ENCODE measurements around the gene E2F1. TPM values are rescaled to one million over a fixed set of nuclear protein-coding genes. Genes with fewer than 3 reads are reported as not detected.

Gene E2F1
- total RNA-seq, 4 donors from 2014 or later = 1.8 to 5.0 (median 2.9) TPM

DNA sequence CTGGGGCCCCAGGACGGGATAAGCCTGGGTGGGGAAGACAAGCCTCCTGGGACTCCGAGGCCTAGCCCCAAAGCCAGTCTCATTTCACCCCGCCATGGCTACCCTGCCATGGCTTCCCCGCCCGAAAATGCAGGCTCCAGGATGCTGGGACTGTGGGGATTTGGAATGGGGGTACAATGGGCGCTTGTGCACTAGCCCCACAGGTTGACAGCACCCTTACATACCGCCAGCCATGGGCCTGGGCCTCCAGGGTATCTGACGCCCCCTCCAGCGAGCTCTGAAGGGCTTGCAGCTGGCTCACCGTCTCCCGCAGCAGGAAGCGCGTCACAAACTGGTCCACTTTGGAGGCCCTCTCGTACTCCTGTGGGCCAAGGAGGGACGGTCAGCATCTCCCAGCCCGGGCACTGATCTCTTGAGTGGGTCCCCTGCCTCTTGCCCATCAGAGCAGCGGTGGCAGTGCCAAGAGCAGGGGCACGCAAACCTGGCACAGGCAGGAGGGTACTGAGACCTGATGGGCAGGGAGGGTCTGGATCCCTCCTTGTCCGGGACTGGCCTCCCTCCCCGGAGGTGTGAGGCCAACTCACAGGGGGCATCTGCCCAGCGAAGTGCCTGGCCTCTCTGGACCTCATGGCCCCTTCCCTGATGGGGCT, 26.0 kb downstream of the E2F1 start:
- Histone ChIP-seq H3K27me3 (no peaks in the 10 kb centered on the region), H3K36me3 (peaks cover 12 to 47% (median 38%) of the 10 kb centered on the region in 4 donors), H3K27ac (replicated peaks in 1 of 4) (no peak overlapping the region), H3K4me3 (no peak overlapping the region), H3K9me3 (no peaks in the 10 kb centered on the region), H3K4me1 (peaks cover 18 to 25% (median 22%) of the 10 kb centered on the region in 4 donors)
- WGBS = 88% methylated on average over 16 of the region's 21 CpGs
- intact Hi-C loops (cut with DNase I) = no loop called here
- no peak for DNase-seq (ENCODE audit: extremely low spot score)
- TF ChIP-seq, protein P1, sequence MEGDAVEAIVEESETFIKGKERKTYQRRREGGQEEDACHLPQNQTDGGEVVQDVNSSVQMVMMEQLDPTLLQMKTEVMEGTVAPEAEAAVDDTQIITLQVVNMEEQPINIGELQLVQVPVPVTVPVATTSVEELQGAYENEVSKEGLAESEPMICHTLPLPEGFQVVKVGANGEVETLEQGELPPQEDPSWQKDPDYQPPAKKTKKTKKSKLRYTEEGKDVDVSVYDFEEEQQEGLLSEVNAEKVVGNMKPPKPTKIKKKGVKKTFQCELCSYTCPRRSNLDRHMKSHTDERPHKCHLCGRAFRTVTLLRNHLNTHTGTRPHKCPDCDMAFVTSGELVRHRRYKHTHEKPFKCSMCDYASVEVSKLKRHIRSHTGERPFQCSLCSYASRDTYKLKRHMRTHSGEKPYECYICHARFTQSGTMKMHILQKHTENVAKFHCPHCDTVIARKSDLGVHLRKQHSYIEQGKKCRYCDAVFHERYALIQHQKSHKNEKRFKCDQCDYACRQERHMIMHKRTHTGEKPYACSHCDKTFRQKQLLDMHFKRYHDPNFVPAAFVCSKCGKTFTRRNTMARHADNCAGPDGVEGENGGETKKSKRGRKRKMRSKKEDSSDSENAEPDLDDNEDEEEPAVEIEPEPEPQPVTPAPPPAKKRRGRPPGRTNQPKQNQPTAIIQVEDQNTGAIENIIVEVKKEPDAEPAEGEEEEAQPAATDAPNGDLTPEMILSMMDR (IDR thresholded peaks at IDR 0.05) = no peak
- TF ChIP-seq POLR2AphosphoS5 (IDR thresholded peaks at IDR 0.05) = no peak
- no peak for TF ChIP-seq EP300 (IDR thresholded peaks at IDR 0.05)
- no peak for TF ChIP-seq POLR2A (IDR thresholded peaks at IDR 0.05; ENCODE audit: low read depth)

DNA sequence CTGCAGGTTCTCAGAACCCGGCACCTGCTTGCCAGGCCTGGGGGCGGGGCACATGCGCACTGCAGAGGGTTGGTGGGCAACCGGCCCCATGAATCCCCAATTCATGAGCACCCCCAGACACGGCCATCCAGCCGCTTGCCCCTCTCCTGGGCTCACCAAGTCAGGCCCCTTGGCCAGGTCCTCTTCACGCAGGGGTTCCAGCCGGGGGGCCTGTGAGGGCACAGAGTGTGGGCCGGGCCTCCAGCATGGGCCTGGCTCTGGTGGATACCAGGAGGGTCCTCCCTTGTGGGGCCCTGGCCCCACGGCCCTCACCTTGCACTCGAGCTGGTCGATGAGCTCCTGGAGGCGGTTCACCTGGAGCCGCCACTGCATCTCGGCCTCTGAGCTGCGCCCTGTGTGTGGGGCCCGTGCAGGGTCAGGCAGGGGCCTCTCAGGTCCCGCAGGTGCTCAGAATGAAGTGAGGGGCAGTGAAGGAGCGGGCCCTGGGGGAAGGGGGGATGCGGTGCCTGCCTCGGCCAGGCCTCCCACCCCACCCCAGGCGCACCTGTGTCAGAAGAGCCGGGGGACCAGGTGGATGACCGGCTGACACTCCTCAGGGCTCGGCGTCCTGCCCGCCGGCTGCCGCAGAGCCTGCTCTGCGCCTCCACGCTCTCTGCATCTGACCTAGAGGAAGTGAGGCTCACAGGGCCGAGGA, 26.7 kb downstream of the E2F1 start:
- intact Hi-C loops (cut with DNase I) = no loop called here
- no peak for TF ChIP-seq POLR2AphosphoS5 (IDR thresholded peaks at IDR 0.05)
- TF ChIP-seq POLR2A (IDR thresholded peaks at IDR 0.05; ENCODE audit: low read depth) = no peak
- TF ChIP-seq EP300 (IDR thresholded peaks at IDR 0.05) = no peak
- TF ChIP-seq, protein P1 (IDR thresholded peaks at IDR 0.05) = no peak
- no peak for DNase-seq (ENCODE audit: extremely low spot score)
- peaks cover 12 to 47% (median 38%) of the 10 kb centered on the region in 4 donors for H3K36me3 ChIP-seq
- peaks cover 16 to 20% (median 18%) of the 10 kb centered on the region in 4 donors for H3K4me1 ChIP-seq
- WGBS = 92% methylated on average over 17 of the region's 32 CpGs
- no peak overlapping the region for H3K4me3 ChIP-seq
- no peak overlapping the region for H3K27ac ChIP-seq (replicated peaks in 1 of 4)
- no peaks in the 10 kb centered on the region for H3K9me3 ChIP-seq
- no peaks in the 10 kb centered on the region for H3K27me3 ChIP-seq

DNA sequence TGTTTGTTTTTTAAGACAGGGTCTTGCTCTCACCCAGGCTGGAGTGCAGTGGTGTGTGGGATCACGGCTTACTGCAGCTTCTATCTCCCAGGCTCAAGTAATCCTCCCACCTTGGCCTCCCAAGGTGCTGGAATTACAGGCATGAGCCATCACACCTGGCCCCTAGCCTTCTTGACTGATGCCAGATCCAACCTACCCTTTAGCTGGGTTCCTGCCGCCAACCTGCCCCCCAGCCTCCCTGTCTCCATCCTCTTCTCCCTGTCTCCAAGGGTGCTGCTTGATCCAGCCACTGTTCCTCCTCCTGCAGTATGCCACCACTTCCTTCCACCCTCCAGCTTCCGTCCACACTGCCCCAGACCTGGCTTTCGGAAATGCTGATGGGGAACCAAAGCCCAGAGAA, 27.3 kb downstream of the E2F1 start:
- 98% methylated on average over 4 of the region's 4 CpGs for whole genome bisulfite sequencing
- no peak for DNase-seq (ENCODE audit: extremely low spot score)
- H3K27ac ChIP-seq (replicated peaks in 1 of 4) = no peak overlapping the region
- H3K9me3 ChIP-seq = no peaks in the 10 kb centered on the region
- TF ChIP-seq POLR2AphosphoS5 (IDR thresholded peaks at IDR 0.05) (no peak), POLR2A (IDR thresholded peaks at IDR 0.05; ENCODE audit: low read depth) (no peak), EP300 (IDR thresholded peaks at IDR 0.05) (no peak)
- TF ChIP-seq, protein P1 (IDR thresholded peaks at IDR 0.05) = no peak
- intact Hi-C loops (cut with DNase I) = no loop called here
- H3K36me3 ChIP-seq = peaks cover 12 to 47% (median 38%) of the 10 kb centered on the region in 4 donors
- H3K4me1 ChIP-seq = peaks cover 11 to 15% (median 13%) of the 10 kb centered on the region in 4 donors
- H3K27me3 ChIP-seq = no peaks in the 10 kb centered on the region
- H3K4me3 ChIP-seq = no peak overlapping the region

DNA sequence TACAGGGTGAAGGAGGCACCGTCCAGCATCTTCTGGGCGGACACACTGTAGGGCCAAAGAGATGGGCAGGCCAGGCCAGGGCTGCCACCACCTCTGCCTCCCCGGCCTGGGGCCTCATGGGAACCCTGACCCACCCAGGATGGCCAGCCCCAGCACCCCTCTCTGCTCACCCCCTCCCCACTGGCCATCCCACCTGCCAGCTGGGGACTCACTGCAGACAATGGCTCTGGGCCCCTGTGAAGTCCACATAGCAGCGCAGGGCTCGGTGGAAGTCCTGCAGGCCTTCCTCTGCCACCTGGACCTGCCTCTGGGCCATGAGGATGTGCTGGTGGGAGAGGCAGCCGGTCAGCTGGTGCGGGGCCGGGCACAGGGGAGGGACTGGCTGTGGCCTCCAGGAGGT, 27.7 kb downstream of the E2F1 start:
- Histone ChIP-seq H3K4me1 (peaks cover 12 to 16% (median 14%) of the 10 kb centered on the region in 4 donors), H3K27ac (replicated peaks in 1 of 4) (no peak overlapping the region), H3K9me3 (no peaks in the 10 kb centered on the region), H3K36me3 (peaks cover 12 to 47% (median 38%) of the 10 kb centered on the region in 4 donors), H3K27me3 (no peaks in the 10 kb centered on the region), H3K4me3 (no peak overlapping the region)
- DNase-seq (ENCODE audit: extremely low spot score) = no peak
- TF ChIP-seq POLR2AphosphoS5 (IDR thresholded peaks at IDR 0.05) = no peak
- no peak for TF ChIP-seq EP300 (IDR thresholded peaks at IDR 0.05)
- TF ChIP-seq POLR2A (IDR thresholded peaks at IDR 0.05; ENCODE audit: low read depth) = no peak
- TF ChIP-seq, protein P1 (IDR thresholded peaks at IDR 0.05) = no peak
- WGBS = 90% methylated on average over 8 of the region's 8 CpGs
- intact Hi-C loops (cut with DNase I) = no loop called here

Measured in esophagus muscularis mucosa (tissue), 4 donors.